Activated CD4-positive, alpha-beta T cell treated with anti-CD3 and anti-CD28 coated beads for 36 hours (primary cell): ENCODE results near the gene YWHAH. TPM values are rescaled to one million over a fixed set of nuclear protein-coding genes. Genes with fewer than 3 reads are reported as not detected.

Experiments used
- ATAC-seq: fragments of 200-7000 bp; cut with Tn5 transposase; one replicate; pipeline ENCODE4 v1.10.0; 2021; ENCODE audit warnings: mild to moderate bottlenecking, moderate library complexity
- CTCF ChIA-PET: fragments of 350-600 bp; sonication (Branson Sonifier 250); formaldehyde crosslinking; loops from one replicate; lab custom pipeline; 2021; ENCODE audit warnings: antibody characterized with exemption; lab: Charles Lee
- POLR2A ChIA-PET: fragments of 350-600 bp; sonication (Branson Sonifier 250); formaldehyde crosslinking; loops from one replicate; lab custom pipeline; 2021; ENCODE audit warnings: antibody characterized with exemption, inconsistent platforms; lab: Charles Lee
- DNase-seq: peaks from one replicate; pipeline ENCODE4 v3.0.0-alpha.2; 2020
- H3K27ac Mint-ChIP-seq: one replicate; pipeline ENCODE4 v1.8.0; 2021; ENCODE audit warnings: mixed read lengths
- H3K27me3 Mint-ChIP-seq: one replicate; pipeline ENCODE4 v1.8.0; 2021; ENCODE audit warnings: mixed read lengths
- H3K36me3 Mint-ChIP-seq: one replicate; pipeline ENCODE4 v1.8.0; 2021; ENCODE audit warnings: low read depth, mixed read lengths
- H3K4me1 Mint-ChIP-seq: one replicate; pipeline ENCODE4 v1.8.0; 2021; ENCODE audit warnings: mixed read lengths
- H3K4me3 Mint-ChIP-seq: one replicate; pipeline ENCODE4 v1.8.0; 2021; ENCODE audit warnings: mild to moderate bottlenecking, moderate library complexity, mixed read lengths
- H3K9me3 Mint-ChIP-seq: one replicate; pipeline ENCODE4 v1.8.0; 2021; ENCODE audit warnings: low read depth, mixed read lengths
- intact Hi-C, 2 experiments: fragments of 100-400 bp; cut with DNase I in 1 of 2; cut with micrococcal nuclease in 1 of 2; formaldehyde crosslinking; loops; one replicate each; pipeline versions ENCODE4 v1.14.2 to v1.15.1; 2022 to 2024; cut with DNase I, micrococcal nuclease
- total RNA-seq, 2 experiments: library from RNA; stranded (reverse); gene quantifications; one replicate each; pipeline ENCODE4 v1.2.3, GENCODE V29; 2021

Gene YWHAH
- total RNA-seq, 2 experiments from 2014 or later = 83.2 to 98.5 TPM

DNA sequence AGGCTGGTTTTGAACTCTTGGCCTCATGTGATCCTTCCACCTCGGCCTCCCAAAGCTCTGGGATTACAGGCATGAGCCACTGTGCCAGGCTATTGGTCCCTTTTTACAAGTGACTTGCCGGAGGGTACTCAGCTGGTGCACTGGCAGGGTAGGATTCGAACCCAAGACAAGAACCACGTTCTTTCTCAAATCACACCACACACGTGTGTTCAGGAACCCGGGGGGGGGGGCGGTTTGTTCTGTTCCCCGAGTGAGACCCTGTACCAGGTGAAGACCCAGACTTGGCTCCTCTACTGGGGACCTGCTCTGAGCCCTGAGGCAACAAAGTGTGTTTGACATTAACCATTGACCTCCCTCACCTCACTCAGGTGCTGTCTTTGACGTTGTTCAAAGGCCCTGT lies 3.8 kb upstream of the YWHAH start:
- ATAC-seq (no peak), DNase-seq (no peak)
- H3K27me3 Mint-ChIP-seq = no peaks in the 10 kb centered on the region
- peaks cover 14% of the 10 kb centered on the region for H3K4me1 Mint-ChIP-seq
- H3K27ac Mint-ChIP-seq = no peak overlapping the region
- POLR2A ChIA-PET = no interaction called here
- CTCF ChIA-PET = interaction anchor here (0.8 to 1.4 kb wide), 2 partner anchors 10 to 30 kb away, joined by 3 to 7 read pairs; no protein-coding TSS in a partner anchor
- intact Hi-C loops = loop anchor here in 1 of 2 experiments (10.0 kb wide), 2 partner anchors 446 to 596 kb away; partner anchors contain the start of genes PATZ1 and SFI1
- no peaks in the 10 kb centered on the region for H3K36me3 Mint-ChIP-seq
- H3K9me3 Mint-ChIP-seq = no peaks in the 10 kb centered on the region
- H3K4me3 Mint-ChIP-seq = no peak overlapping the region

DNA sequence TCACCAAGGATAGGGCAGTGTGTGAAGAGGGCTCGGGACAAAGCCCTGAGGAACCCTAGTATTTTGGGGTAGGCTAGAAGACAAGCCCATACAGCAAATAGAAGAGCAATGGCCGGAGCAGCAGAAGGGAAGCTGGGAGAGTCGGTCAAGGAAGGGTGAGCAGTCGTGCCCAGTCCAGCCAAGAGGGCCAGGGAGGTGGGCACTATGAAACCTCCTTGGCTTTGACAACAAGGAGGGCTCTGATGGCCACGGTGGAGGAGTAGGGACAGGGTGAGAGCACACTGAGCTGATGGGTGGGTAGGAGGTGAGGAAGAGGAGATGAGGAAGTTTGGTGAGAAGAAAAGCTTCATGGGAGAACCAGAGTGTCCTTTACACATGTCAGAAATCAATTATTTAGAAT lies 2.2 kb upstream of the YWHAH start:
- H3K27me3 Mint-ChIP-seq = no peaks in the 10 kb centered on the region
- no peak overlapping the region for H3K4me3 Mint-ChIP-seq
- no peaks in the 10 kb centered on the region for H3K9me3 Mint-ChIP-seq
- intact Hi-C loops = loop anchor here in 1 of 2 experiments (10.0 kb wide), 2 partner anchors 447 to 597 kb away; partner anchors contain the start of genes PATZ1 and SFI1
- no peak for DNase-seq
- CTCF ChIA-PET = interaction anchor here (1.5 kb wide), 1 partner anchor 124 kb away, joined by 3 read pairs; no protein-coding TSS in a partner anchor
- H3K36me3 Mint-ChIP-seq = peaks cover 1% of the 10 kb centered on the region
- H3K4me1 Mint-ChIP-seq = peaks cover 17% of the 10 kb centered on the region
- ATAC-seq = no peak
- no peak overlapping the region for H3K27ac Mint-ChIP-seq
- POLR2A ChIA-PET = no interaction called here

DNA sequence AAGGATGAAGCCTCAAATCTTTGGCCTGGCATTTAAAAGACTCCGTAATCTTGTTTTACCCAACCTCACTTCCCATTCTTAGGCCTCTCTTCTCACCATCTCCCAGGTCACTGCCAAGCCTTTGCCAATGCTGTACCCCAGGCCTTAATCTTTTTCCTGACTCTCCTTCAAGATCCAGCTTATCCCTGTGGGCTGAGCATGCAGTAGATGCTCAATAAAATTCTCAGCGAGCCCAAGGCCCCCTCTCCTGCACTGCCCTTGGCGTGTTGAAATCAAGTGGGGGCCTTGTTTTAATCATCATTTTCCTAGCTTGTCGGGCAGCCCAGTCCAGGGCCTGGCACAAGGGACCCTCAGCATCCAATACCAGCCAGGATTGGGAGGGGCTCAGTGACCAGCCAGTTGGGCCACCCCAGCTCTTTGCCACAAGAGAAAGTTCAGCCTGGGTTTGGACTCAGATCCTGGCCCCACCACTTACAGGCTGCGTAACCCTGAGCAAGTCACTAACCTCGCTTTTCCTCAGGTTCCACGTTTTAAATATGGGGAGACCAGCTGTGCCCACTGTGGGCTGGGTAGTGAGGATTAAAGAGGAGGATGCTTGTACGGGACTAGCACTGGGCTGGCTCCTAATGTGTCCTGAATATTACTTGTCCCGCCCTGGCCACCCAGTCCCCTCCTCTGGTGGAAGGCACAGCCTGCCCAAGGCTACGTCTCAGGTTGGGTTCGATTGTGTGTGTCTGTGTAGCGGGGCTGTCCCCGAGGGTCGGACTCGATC lies 943 bp upstream of the YWHAH start:
- intact Hi-C loops = loop anchor here in 1 of 2 experiments (10.0 kb wide), 2 partner anchors 449 to 599 kb away; partner anchors contain the start of genes PATZ1 and SFI1
- H3K9me3 Mint-ChIP-seq = no peaks in the 10 kb centered on the region
- ChIA-PET POLR2A (interaction anchor here (0.6 kb wide), 1 partner anchor 132 kb away, joined by 3 read pairs; no protein-coding TSS in a partner anchor), CTCF (interaction anchor here (1.3 to 3.1 kb wide), 2 partner anchors 27 to 281 kb away, joined by 3 to 11 read pairs; partner anchors contain the start of gene PISD)
- peaks cover 21% of the 10 kb centered on the region for H3K4me1 Mint-ChIP-seq
- no peaks in the 10 kb centered on the region for H3K27me3 Mint-ChIP-seq
- no peak for DNase-seq
- no peak for ATAC-seq
- peaks cover 12% of the 10 kb centered on the region for H3K36me3 Mint-ChIP-seq
- peak overlapping the region; percentile 67 for H3K27ac Mint-ChIP-seq
- H3K4me3 Mint-ChIP-seq = no peak overlapping the region

DNA sequence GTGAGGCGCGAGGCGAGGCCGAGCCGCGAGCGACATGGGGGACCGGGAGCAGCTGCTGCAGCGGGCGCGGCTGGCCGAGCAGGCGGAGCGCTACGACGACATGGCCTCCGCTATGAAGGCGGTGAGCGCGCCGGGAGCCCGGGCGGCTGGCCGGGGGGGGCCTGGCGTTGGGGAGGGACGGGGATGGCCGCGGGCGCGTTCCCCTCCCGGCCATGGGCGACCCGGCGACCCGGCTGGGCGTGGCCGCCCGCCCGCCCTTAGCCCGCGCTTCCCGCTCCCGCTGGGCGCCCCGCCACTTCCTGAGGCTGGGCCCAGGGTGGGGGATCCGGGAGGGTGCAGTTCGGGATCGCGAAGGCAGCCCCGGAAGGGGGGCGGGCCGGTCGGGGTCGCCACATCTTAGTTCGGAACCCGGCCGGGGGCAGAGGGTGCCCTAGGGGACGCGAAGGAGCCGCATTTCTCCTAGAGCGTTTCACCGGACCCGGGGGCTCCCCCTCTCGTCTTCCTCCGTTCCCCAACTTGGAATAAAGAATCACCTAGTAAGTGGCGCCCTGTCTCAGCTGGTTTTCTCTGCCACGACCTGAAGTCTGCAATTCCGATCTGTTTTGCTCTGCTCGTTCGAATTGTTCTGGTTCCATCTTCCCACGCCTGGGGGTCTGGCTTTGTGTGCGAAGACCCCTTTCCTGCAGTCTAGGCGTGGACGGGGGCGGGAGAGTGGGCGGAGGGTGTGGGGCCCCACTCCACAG lies 536 bp downstream of the YWHAH start:
- H3K27ac Mint-ChIP-seq = no peak overlapping the region
- H3K4me3 Mint-ChIP-seq = no peak overlapping the region
- DNase-seq (peak; percentile 56), ATAC-seq (peak; percentile 18)
- H3K36me3 Mint-ChIP-seq = peaks cover 21% of the 10 kb centered on the region
- intact Hi-C loops = loop anchor here (1.0 to 10.0 kb wide), 14 partner anchors 25 to 652 kb away; partner anchors contain the start of genes DEPDC5 (in 1 of the 2), DRG1 (in 1 of the 2), FBXO7 (in 1 of the 2) and PATZ1 (in 1 of the 2)
- no peaks in the 10 kb centered on the region for H3K27me3 Mint-ChIP-seq
- peaks cover 21% of the 10 kb centered on the region for H3K4me1 Mint-ChIP-seq
- no peaks in the 10 kb centered on the region for H3K9me3 Mint-ChIP-seq
- POLR2A ChIA-PET = no interaction called here
- CTCF ChIA-PET = interaction anchor here (0.6 to 3.1 kb wide), 4 partner anchors 25 to 308 kb away, joined by 3 to 11 read pairs (median 5); no protein-coding TSS in a partner anchor

DNA sequence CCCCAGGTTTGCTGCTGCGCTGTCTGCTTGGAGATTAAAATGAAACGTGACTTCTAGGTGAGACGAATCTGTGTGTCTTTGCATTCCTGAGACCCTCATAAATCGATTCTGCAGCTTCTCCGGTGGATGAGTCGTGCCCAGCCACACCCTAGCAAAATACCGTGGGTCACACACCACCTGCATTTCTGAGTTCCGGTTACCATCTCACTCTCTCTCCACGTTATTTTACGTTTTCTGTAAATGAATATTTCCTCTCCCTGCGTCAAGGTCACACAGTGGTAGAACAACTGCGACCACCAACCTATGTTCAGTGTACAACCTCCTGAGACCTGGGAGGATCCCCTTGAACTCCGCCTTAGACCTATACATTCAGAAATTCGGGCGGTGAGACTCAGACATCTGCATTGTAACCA lies 1.1 kb downstream of the YWHAH start:
- DNase-seq = peak; percentile 34
- intact Hi-C loops = loop anchor here (2.0 to 10.0 kb wide), 7 partner anchors 25 to 653 kb away; partner anchors contain the start of genes DEPDC5 (in 1 of the 2), FBXO7 (in 1 of the 2), PATZ1 (in 1 of the 2) and PIK3IP1 (in 1 of the 2)
- Mint-ChIP-seq H3K9me3 (no peaks in the 10 kb centered on the region), H3K4me3 (no peak overlapping the region), H3K27me3 (no peaks in the 10 kb centered on the region), H3K4me1 (peaks cover 24% of the 10 kb centered on the region), H3K36me3 (peaks cover 24% of the 10 kb centered on the region), H3K27ac (no peak overlapping the region)
- ChIA-PET POLR2A (no interaction called here), CTCF (interaction anchor here (0.6 to 3.1 kb wide), 6 partner anchors 13 to 307 kb away, joined by 3 to 11 read pairs (median 4); partner anchors contain the start of gene PISD)
- no peak for ATAC-seq

DNA sequence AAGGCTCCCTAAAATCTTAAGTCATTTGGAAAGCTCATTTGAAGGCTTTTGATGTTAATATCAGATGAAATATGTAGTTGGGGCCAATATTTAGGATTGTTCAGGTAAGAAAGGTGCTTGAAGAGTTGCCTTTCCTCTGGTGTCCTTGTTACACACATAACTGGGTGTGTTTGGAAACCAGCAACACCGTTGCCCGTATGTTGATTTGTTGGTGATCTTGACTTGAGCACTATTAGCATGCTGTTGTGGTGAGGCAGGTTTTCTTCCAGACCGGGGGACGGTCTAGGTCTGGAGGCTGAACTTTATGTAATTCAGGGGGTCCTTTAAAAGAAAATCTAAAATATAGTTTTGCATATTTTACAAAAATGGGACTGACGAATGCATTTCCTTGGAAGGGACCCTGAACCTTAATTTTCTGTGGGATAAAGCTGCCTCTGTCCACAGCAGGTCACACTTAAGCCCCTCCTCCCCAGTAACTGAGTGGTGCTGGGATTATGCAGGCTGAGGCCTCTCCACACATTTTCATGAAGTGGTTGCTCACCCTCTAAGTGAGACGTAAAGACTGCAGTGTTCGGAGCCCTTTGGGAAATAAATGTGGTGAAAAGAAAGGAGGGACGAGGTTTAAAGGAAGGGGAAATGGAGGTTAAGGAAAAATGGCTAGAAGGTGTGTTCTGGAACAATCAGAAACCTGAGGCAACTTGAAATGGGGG lies 1.8 kb downstream of the YWHAH start:
- H3K36me3 Mint-ChIP-seq = peaks cover 30% of the 10 kb centered on the region
- DNase-seq (no peak), ATAC-seq (no peak)
- H3K27me3 Mint-ChIP-seq = no peaks in the 10 kb centered on the region
- no peak overlapping the region for H3K27ac Mint-ChIP-seq
- H3K9me3 Mint-ChIP-seq = no peaks in the 10 kb centered on the region
- ChIA-PET POLR2A (no interaction called here), CTCF (interaction anchor here (0.6 to 3.1 kb wide), 6 partner anchors 9 to 285 kb away, joined by 3 to 11 read pairs (median 4); partner anchors contain the start of gene PISD)
- intact Hi-C loops = loop anchor here (2.0 to 10.0 kb wide), 8 partner anchors 25 to 653 kb away; partner anchors contain the start of genes DEPDC5 (in 1 of the 2), FBXO7 (in 1 of the 2), PATZ1 (in 1 of the 2) and PIK3IP1 (in 1 of the 2)
- no peak overlapping the region for H3K4me3 Mint-ChIP-seq
- peaks cover 31% of the 10 kb centered on the region for H3K4me1 Mint-ChIP-seq

DNA sequence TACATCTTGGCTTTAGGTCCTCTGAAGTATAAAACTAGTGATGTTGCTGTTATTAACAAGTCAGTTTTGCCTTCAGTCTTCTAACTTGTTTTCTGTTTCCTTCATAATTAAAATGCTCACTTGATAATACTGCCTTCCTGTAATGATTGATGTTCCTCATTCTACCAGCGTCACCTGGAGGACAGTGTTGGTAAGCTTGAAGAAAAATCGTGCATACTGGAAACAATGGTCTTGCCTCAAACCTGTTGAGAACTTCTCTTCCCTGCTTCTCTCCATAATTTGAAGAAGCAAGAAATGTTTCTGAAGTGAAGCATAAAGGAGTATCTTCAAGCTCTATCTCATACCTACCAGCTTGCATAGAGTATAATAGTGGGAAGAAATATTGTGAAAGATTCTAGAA lies 3.0 kb downstream of the YWHAH start:
- POLR2A ChIA-PET = no interaction called here
- DNase-seq (peak; percentile 47), ATAC-seq (no peak)
- Mint-ChIP-seq H3K27me3 (no peaks in the 10 kb centered on the region), H3K9me3 (no peaks in the 10 kb centered on the region), H3K27ac (no peak overlapping the region), H3K36me3 (peaks cover 42% of the 10 kb centered on the region), H3K4me1 (peaks cover 43% of the 10 kb centered on the region), H3K4me3 (peak overlapping the region; percentile 11)
- CTCF ChIA-PET = interaction anchor here (0.7 to 1.9 kb wide), 2 partner anchors 14 to 286 kb away, joined by 4 read pairs; partner anchors contain the start of gene PISD
- intact Hi-C loops = loop anchor here (1.0 to 10.0 kb wide), 5 partner anchors 195 to 602 kb away; partner anchors contain the start of genes DEPDC5 (in 1 of the 2), PATZ1 (in 1 of the 2), PISD (in 1 of the 2) and PRR14L (in 1 of the 2)

DNA sequence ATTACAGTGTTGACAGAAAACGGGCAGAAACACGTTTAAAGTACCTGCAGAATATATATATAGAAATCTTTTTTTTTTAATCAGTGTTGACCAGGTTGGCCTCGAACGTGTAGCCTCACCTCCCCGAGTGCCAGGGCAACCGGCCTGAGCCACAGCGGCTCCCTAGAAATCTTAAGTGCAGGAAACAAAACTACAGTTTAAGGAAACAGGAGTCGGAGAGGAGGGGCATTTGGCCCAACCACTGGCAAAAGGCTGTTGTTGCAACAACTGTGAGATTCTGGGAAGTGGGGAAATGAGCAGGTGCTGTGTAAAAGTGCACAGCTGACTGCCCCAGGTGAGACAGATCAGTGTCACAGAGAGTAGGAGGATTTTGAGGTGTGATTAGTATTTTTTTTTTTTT lies 3.7 kb downstream of the YWHAH start:
- no peak for DNase-seq
- ChIA-PET POLR2A (no interaction called here), CTCF (interaction anchor here (1.2 to 3.7 kb wide), 3 partner anchors 14 to 284 kb away, joined by 3 to 37 read pairs (median 8); partner anchors contain the start of gene PISD)
- H3K4me1 Mint-ChIP-seq = peaks cover 43% of the 10 kb centered on the region
- H3K27ac Mint-ChIP-seq = no peak overlapping the region
- H3K4me3 Mint-ChIP-seq = no peak overlapping the region
- ATAC-seq = no peak
- intact Hi-C loops = loop anchor here (5.0 to 10.0 kb wide), 3 partner anchors 196 to 603 kb away; partner anchors contain the start of genes DEPDC5 (in 1 of the 2), PATZ1 (in 1 of the 2), PRR14L (in 1 of the 2) and SFI1 (in 1 of the 2)
- H3K9me3 Mint-ChIP-seq = no peaks in the 10 kb centered on the region
- H3K27me3 Mint-ChIP-seq = no peaks in the 10 kb centered on the region
- peaks cover 44% of the 10 kb centered on the region for H3K36me3 Mint-ChIP-seq

DNA sequence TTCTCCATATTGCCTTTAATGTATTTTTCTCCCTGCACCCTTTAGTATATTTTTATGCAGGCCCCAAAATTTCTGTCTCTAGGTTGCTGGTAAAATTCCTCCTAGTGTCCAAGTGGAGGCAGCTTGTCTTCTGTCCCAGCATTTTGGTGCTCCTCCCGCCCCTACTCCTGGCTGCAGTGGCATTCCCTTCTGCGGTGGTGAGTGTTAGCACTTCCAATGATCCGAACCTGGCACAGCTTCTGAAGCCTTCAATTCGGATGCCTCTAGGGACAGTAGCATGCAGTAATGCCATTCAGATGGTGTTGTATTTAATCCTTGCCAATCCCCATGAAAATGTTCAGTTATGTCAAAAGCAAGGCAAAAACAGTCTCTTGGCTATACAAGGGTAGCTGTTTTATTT lies 5.9 kb downstream of the YWHAH start:
- ChIA-PET CTCF (interaction anchor here (0.6 to 3.7 kb wide), 8 partner anchors 9 to 459 kb away, joined by 3 to 37 read pairs (median 3); partner anchors contain the start of gene PISD), POLR2A (interaction anchor here (0.6 to 1.2 kb wide), 2 partner anchors 137 to 288 kb away, joined by 3 to 4 read pairs; partner anchors contain the start of gene PISD)
- DNase-seq = no peak
- H3K27me3 Mint-ChIP-seq = no peaks in the 10 kb centered on the region
- H3K27ac Mint-ChIP-seq = no peak overlapping the region
- H3K4me1 Mint-ChIP-seq = peaks cover 57% of the 10 kb centered on the region
- ATAC-seq = no peak
- no peak overlapping the region for H3K4me3 Mint-ChIP-seq
- intact Hi-C loops = loop anchor here in 1 of 2 experiments (2.0 kb wide), 1 partner anchor 121 kb away; no protein-coding TSS in a partner anchor
- H3K9me3 Mint-ChIP-seq = no peaks in the 10 kb centered on the region
- H3K36me3 Mint-ChIP-seq = peaks cover 59% of the 10 kb centered on the region
